ENCODE results near the gene LHX2.

Gene LHX2

DNA sequence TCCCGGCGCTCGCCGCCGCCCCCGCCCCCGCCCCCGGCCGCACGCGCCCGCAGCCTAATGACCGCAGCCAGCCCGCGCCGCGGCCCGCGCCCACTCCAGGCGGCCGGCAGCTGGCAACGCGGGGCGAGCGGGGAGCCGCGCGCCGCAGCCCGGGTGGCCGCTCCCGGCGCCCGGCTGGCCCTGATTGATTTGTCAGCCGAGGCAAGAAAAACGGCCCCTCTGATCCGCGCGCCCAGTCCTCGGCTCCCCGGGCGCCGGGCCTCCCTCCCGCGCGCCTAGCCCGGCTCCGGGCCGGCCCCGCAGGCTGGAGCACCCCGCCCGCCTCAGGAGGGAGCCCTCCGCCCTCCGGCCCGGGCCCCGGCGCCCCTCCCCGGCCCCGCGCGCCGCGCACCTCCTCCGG lies 11.9 kb upstream of the LHX2 start:
- TF ChIP-seq TEAD4 (IDR thresholded peaks at IDR 0.05): no peak
- TF ChIP-seq RAD21 (IDR thresholded peaks at IDR 0.05; ENCODE audit: low read depth): no peak
- no peak for TF ChIP-seq CREB1 (IDR thresholded peaks at IDR 0.05; ENCODE audit: low read depth)
- TF ChIP-seq EGR1 (IDR thresholded peaks at IDR 0.05): no peak

- TF ChIP-seq, protein P1, sequence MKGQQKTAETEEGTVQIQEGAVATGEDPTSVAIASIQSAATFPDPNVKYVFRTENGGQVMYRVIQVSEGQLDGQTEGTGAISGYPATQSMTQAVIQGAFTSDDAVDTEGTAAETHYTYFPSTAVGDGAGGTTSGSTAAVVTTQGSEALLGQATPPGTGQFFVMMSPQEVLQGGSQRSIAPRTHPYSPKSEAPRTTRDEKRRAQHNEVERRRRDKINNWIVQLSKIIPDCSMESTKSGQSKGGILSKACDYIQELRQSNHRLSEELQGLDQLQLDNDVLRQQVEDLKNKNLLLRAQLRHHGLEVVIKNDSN (IDR thresholded peaks at IDR 0.05): no peak
- TF ChIP-seq, protein P2, sequence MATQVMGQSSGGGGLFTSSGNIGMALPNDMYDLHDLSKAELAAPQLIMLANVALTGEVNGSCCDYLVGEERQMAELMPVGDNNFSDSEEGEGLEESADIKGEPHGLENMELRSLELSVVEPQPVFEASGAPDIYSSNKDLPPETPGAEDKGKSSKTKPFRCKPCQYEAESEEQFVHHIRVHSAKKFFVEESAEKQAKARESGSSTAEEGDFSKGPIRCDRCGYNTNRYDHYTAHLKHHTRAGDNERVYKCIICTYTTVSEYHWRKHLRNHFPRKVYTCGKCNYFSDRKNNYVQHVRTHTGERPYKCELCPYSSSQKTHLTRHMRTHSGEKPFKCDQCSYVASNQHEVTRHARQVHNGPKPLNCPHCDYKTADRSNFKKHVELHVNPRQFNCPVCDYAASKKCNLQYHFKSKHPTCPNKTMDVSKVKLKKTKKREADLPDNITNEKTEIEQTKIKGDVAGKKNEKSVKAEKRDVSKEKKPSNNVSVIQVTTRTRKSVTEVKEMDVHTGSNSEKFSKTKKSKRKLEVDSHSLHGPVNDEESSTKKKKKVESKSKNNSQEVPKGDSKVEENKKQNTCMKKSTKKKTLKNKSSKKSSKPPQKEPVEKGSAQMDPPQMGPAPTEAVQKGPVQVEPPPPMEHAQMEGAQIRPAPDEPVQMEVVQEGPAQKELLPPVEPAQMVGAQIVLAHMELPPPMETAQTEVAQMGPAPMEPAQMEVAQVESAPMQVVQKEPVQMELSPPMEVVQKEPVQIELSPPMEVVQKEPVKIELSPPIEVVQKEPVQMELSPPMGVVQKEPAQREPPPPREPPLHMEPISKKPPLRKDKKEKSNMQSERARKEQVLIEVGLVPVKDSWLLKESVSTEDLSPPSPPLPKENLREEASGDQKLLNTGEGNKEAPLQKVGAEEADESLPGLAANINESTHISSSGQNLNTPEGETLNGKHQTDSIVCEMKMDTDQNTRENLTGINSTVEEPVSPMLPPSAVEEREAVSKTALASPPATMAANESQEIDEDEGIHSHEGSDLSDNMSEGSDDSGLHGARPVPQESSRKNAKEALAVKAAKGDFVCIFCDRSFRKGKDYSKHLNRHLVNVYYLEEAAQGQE (IDR thresholded peaks at IDR 0.05; ENCODE audit: low read depth): no peak
- TF ChIP-seq TAF1 (IDR thresholded peaks at IDR 0.05; ENCODE audit: low read depth) (no peak), RAD21 (IDR thresholded peaks at IDR 0.05; ENCODE audit: low read depth) (no peak), TEAD4 (IDR thresholded peaks at IDR 0.05) (no peak)
Measured at GRCh38 chr9:124000161-124000783, 11.3 kb upstream of the LHX2 start.

GRCh38 chr9:124000784-124001457 lies 10.6 kb upstream of the LHX2 start:
- TF ChIP-seq EP300 (IDR thresholded peaks at IDR 0.05; ENCODE audit: borderline replicate concordance) (no peak), NFIC (IDR thresholded peaks at IDR 0.05) (no peak), EGR1 (IDR thresholded peaks at IDR 0.05) (no peak), ZBTB7A (IDR thresholded peaks at IDR 0.05; ENCODE audit: low read depth) (no peak), TAF1 (IDR thresholded peaks at IDR 0.05; ENCODE audit: low read depth) (no peak), YY1 (IDR thresholded peaks at IDR 0.05; ENCODE audit: low read depth) (no peak), FOXM1 (IDR thresholded peaks at IDR 0.05; ENCODE audit: borderline replicate concordance, low read depth) (no peak), RAD21 (IDR thresholded peaks at IDR 0.05; ENCODE audit: low read depth) (no peak), CREB1 (IDR thresholded peaks at IDR 0.05; ENCODE audit: low read depth) (no peak), TCF12 (IDR thresholded peaks at IDR 0.05; ENCODE audit: low read depth) (no peak), TEAD4 (IDR thresholded peaks at IDR 0.05) (no peak), CEBPB (IDR thresholded peaks at IDR 0.05) (no peak)
- TF ChIP-seq, protein P1 (IDR thresholded peaks at IDR 0.05): no peak
- TF ChIP-seq, protein P3, sequence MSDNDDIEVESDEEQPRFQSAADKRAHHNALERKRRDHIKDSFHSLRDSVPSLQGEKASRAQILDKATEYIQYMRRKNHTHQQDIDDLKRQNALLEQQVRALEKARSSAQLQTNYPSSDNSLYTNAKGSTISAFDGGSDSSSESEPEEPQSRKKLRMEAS (IDR thresholded peaks at IDR 0.05): no peak
- TF ChIP-seq, protein P2 (IDR thresholded peaks at IDR 0.05; ENCODE audit: low read depth): no peak

DNA sequence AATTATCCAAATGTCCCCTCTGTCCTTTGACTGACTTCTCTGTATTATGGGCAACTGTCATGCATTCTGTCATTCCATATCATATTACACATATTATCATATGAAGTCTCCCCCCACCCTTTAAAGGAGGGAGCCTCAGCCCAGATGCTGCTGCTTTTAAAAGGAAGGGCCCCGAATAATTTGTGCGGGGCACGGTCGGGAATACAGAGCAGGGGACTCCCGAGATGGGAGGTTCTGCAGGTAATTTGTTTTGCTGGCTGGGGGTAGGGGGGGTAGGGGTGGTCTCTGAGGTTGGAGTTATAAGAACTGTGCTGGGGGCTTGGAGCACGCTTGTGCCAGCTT lies 10.1 kb upstream of the LHX2 start:
- no peak for TF ChIP-seq EGR1 (IDR thresholded peaks at IDR 0.05)
- TF ChIP-seq, protein P2 (IDR thresholded peaks at IDR 0.05; ENCODE audit: low read depth): no peak
- TF ChIP-seq NFIC (IDR thresholded peaks at IDR 0.05): no peak

GRCh38 chr9:124001866-124002525 lies 9.6 kb upstream of the LHX2 start:
- TF ChIP-seq YY1 (IDR thresholded peaks at IDR 0.05; ENCODE audit: low read depth): no peak
- no peak for TF ChIP-seq FOXM1 (IDR thresholded peaks at IDR 0.05; ENCODE audit: borderline replicate concordance, low read depth)
- TF ChIP-seq CREB1 (IDR thresholded peaks at IDR 0.05; ENCODE audit: low read depth): no peak
- TF ChIP-seq EP300 (IDR thresholded peaks at IDR 0.05; ENCODE audit: borderline replicate concordance): no peak
